Measurements from ENCODE around the gene ZNF789.
A peak's percentile ranks its signal among the peaks of the same experiment; 100 is the strongest.
"Not testable (repeated sequence)": the region's sequence is repeated elsewhere in the genome, so short reads cannot be mapped to it uniquely, and the experiment has no call there.

Gene ZNF789

GRCh38 chr7:99499721-99500636 is 27.3 kb downstream of the ZNF789 start, which contains the start of gene ZNF394:
Gene ZNF394, minus strand, starts transcription at chr7:99500281. Its CDS starts 188 bp downstream, at chr7:99500093.
- DNase-seq, result peak; percentile 86 to 99 (median 93)
- intact Hi-C loops (cut with DNase I), result loop anchor here (1.0 kb wide), 1 partner anchor 28 kb away; the partner anchor contains the start of gene ZNF789

DNA sequence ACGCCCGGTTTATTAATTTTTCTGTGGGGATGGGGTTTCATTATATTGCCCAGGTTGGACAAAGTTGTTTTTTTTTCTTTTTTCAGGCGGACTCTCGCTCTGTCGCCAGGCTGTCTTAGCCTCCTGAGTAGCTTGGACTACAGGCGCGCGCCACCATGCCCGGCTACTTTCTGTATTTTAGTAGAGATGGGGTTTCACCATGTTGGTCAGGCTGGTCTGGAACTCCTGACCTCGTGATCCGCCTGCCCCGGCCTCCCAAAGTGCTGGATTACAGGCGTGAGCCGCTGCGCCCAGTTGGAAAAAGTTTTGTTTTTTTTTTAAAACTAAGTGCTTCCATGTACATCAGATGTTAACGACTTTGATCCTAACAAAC is 27.9 kb downstream of the ZNF789 start:
- peak in 1 of 10 donors; percentile 2 for DNase-seq
- intact Hi-C loops (cut with DNase I), result loop anchor here (1.0 kb wide), 1 partner anchor 28 kb away; the partner anchor contains the start of gene ZNF789

DNA sequence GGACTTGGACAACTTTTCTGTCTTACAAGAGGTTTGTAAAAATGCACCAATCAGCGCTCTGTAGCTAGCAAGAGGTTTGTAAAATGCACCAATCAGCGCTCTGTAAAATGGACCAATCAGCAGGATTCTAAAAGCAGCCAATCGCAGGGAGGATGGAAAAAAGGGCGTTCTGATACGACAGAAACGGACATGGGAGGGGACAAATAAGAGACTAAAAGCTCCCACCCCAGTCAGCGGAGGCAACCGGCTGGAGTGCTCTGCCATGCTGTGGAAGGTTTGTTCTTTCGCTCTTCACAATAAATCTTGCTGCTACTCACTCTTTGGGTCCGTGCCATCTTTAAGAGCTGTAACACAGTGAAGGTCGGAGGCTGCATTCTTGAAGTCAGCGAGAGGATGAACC is 28.5 kb downstream of the ZNF789 start:
- DNase-seq; intact Hi-C loops (cut with DNase I): not testable (repeated sequence)

DNA sequence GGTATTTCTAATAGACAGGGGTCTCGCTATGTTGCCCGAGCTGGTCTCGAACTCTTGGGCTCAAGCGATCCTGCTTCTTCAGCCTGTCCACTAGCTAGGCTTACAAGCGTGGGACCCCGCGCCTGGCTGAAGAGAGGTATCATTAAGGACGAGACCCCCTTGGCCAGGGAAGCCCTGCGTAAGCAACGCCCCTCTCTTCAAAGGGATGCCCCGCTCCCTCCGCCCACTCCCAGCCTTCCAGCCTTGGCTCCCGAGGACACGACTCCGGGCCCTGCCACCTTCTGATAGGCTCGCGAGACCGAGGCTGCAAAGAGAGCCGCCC is 31.6 kb downstream of the ZNF789 start:
- peak in 4 of 10 donors; percentile 98 to 100 (median 100) for DNase-seq

DNA sequence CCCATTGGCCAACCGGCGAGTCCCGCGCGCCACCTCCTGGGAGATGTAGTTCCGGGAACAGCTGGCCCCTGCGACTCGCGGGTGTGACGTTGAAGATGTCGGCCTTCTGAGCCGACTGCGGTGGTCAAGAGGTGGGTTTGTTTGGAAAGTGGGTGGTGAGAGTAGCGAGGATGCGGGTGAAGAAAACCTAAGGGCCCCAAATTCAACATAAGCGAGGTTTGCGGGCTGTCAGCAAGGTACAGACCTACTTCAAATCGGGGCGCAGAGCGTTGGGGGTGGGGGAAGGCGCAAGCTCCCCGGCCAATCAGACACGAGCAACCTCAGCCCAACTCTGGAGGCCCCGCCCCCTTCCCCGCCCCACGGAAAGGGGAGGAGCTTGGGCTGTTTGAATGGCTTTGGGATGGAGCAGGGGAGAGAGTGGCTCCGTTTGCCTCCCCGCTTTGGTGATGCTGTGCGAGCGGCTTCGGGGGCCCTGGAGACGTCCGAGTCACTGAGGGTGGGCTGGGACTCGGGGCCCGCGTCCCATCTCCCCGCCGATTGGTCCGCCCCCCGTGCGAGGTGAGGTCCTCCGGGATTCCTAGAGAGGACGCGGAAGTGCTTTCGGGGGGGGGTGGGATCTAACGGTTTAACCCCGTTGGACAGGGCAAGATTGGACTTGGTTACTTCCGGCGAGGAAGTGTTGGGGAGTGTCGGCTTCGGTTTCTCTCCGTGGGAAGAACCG is 32.1 kb downstream of the ZNF789 start, which contains the start of gene ZKSCAN5:
Gene ZKSCAN5, plus strand, starts transcription at position 60 of the 721 bp plus-strand sequence. CDS start 1,383 bp downstream, outside the sequence.
- peak; percentile 94 to 100 (median 99) for DNase-seq
- intact Hi-C loops (cut with DNase I), result loop anchor here (1.0 to 2.0 kb wide), 2 partner anchors 32 to 48 kb away; partner anchors contain the start of genes FAM200A and ZNF789

More for the DNA sequence above, 31.6 kb downstream of the ZNF789 start:
- intact Hi-C loops (cut with DNase I), result loop anchor here (1.0 to 2.0 kb wide), 2 partner anchors 32 to 49 kb away; partner anchors contain the start of genes FAM200A and ZNF789

DNA sequence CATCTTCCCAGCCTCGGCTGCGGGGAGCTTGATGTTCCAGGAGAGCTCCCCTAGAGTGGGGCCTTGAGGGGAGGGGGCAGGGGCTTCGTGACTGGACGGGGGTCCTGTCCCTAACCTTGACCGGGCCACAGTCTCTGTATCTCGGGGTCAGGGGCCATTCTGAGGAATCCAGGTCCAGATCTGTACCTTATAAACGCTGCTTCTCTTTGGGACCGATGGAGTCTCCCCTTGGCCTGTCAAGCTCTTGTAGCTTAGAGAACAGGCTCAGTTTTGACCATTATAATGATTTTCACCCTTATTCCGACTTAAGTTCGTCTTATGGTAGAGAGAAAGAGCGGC is 32.6 kb downstream of the ZNF789 start:
- no peak for DNase-seq
- intact Hi-C loops (cut with DNase I), result loop anchor here (2.0 kb wide), 1 partner anchor 48 kb away; the partner anchor contains the start of gene FAM200A

GRCh38 chr7:99514050-99514449 is 41.4 kb downstream of the ZNF789 start:
- DNase-seq, result no peak
- intact Hi-C loops (cut with DNase I), result no loop called here

- intact Hi-C loops (cut with DNase I), result no loop called here
- no peak for DNase-seq
Measured at GRCh38 chr7:99521399-99521798, 48.7 kb downstream of the ZNF789 start.

DNA sequence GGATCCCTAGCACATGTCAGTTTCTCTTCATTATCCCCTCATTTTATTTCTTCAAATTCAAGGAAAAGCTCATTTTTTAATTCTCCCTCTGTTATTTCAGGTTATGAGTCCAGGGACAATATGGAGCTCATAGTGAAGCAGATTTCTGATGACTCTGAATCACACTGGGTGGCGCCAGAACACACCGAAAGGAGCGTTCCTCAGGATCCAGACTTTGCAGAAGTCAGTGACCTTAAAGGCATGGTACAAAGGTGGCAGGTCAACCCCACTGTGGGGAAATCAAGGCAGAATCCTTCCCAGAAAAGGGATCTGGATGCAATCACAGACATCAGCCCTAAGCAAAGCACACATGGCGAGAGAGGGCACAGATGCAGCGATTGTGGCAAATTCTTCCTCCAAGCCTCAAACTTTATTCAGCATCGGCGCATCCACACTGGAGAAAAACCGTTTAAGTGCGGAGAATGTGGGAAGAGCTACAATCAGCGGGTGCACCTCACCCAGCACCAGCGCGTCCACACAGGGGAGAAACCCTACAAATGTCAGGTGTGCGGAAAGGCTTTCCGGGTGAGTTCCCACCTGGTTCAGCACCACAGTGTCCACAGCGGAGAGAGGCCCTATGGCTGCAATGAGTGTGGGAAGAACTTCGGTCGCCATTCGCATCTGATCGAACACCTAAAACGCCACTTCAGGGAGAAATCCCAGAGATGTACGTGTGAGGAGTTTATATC is 53.2 kb downstream of the ZNF789 start:
- intact Hi-C loops (cut with DNase I), result no loop called here
- no peak for DNase-seq

DNA sequence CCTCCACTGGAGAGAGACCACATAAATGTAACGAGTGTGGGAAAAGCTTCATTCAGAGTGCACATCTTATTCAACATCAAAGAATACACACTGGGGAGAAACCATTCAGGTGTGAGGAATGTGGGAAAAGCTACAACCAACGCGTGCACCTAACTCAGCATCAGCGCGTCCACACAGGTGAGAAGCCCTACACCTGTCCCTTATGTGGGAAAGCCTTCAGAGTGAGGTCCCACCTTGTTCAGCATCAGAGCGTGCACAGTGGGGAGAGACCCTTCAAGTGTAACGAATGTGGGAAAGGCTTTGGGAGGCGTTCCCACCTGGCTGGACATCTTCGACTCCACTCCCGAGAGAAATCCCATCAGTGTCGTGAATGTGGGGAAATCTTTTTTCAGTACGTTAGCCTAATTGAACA is 58.7 kb downstream of the ZNF789 start:
- intact Hi-C loops (cut with DNase I), result no loop called here
- DNase-seq, result no peak

DNA sequence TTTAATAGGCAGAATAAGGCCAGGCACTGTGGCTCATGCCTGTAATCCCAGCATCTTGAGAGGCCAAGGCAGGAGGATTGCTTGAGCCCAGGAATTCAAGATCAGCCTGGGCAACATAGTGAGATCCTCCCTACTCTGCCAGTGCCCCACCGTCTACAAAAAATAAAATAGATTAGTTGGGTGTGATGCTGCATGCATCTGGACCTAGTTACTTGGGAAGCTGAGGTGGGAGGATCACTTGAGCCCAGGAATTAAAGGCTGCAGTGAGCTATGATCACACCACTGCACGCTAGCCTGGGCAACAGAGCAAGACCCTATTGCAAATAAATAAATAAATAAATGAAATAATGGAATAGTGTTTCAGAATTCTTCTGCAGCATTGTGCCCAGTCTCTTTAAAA is 63.0 kb downstream of the ZNF789 start:
- intact Hi-C loops (cut with DNase I), result no loop called here
- no peak for DNase-seq
